Muscle layer of duodenum (tissue), 2 donors: ENCODE results near the gene TRPT1.

Source experiments
- H3K27ac ChIP-seq: one replicate; pipeline ENCODE4 v1.7.0; 2013; ENCODE audit warnings: mild to moderate bottlenecking, low read length
- H3K27me3 ChIP-seq: one replicate; pipeline ENCODE4 v1.7.0; 2013; ENCODE audit warnings: low read depth, mild to moderate bottlenecking, control low read depth, low read length
- H3K36me3 ChIP-seq, 2 donors: one replicate each; pipeline ENCODE4 v1.7.0; 2013; ENCODE audit warnings: low read length in 2 of 2, control low read depth in 1 of 2, mild to moderate bottlenecking in 1 of 2; ENCODE audit not compliant: insufficient read depth in 2 of 2, control insufficient read depth in 1 of 2
- H3K4me1 ChIP-seq, 2 donors: one replicate each; pipeline ENCODE4 v1.7.0; 2013; ENCODE audit warnings: low read length in 2 of 2, mild to moderate bottlenecking in 2 of 2, control low read depth in 1 of 2, moderate library complexity in 1 of 2; ENCODE audit not compliant: insufficient read depth in 2 of 2, control insufficient read depth in 1 of 2
- H3K4me3 ChIP-seq, 2 donors: one replicate each; pipeline ENCODE4 v1.7.0; 2013; ENCODE audit warnings: low read length in 2 of 2, low read depth in 1 of 2, mild to moderate bottlenecking in 1 of 2
- H3K9me3 ChIP-seq, 2 donors: one replicate each; pipeline ENCODE4 v1.7.0; 2013; ENCODE audit warnings: low read length in 2 of 2, control low read depth in 1 of 2, mild to moderate bottlenecking in 1 of 2; ENCODE audit not compliant: control insufficient read depth in 1 of 2
- donor health status: healthy.

Gene TRPT1

GRCh38 chr11:64223001-64223651, 2.9 kb downstream of the TRPT1 start:
- no peak overlapping the region for H3K4me3 ChIP-seq
- H3K27ac ChIP-seq = no peak overlapping the region
- peaks cover 0 to 22% of the 10 kb centered on the region in 2 donors for H3K4me1 ChIP-seq
- H3K36me3 ChIP-seq = peaks cover 3 to 16% of the 10 kb centered on the region in 2 donors
- H3K9me3 ChIP-seq = no peaks in the 10 kb centered on the region
- H3K27me3 ChIP-seq = no peaks in the 10 kb centered on the region

- H3K9me3 ChIP-seq = no peaks in the 10 kb centered on the region
- no peak overlapping the region for H3K27ac ChIP-seq
- peaks cover 3 to 16% of the 10 kb centered on the region in 2 donors for H3K36me3 ChIP-seq
- no peaks in the 10 kb centered on the region for H3K27me3 ChIP-seq
- peaks cover 0 to 20% of the 10 kb centered on the region in 2 donors for H3K4me1 ChIP-seq
- H3K4me3 ChIP-seq = no peak overlapping the region
These were observed 3.4 kb downstream of the TRPT1 start for GRCh38 chr11:64222651-64223000.

- Histone ChIP-seq H3K4me3 (no peak overlapping the region), H3K9me3 (no peaks in the 10 kb centered on the region), H3K27me3 (no peaks in the 10 kb centered on the region), H3K4me1 (peaks cover 0 to 8% of the 10 kb centered on the region in 2 donors), H3K27ac (no peak overlapping the region), H3K36me3 (peaks cover 3 to 16% of the 10 kb centered on the region in 2 donors)
These were observed 5.2 kb downstream of the TRPT1 start for GRCh38 chr11:64220798-64221197.

- H3K4me3 ChIP-seq = no peak overlapping the region
- H3K27me3 ChIP-seq = no peaks in the 10 kb centered on the region
- H3K4me1 ChIP-seq = peaks cover 0 to 4% of the 10 kb centered on the region in 2 donors
- H3K36me3 ChIP-seq = peaks cover 3 to 16% of the 10 kb centered on the region in 2 donors
- H3K27ac ChIP-seq = no peak overlapping the region
- H3K9me3 ChIP-seq = no peaks in the 10 kb centered on the region
These were observed 5.7 kb downstream of the TRPT1 start for GRCh38 chr11:64220271-64220670.

- no peaks in the 10 kb centered on the region for H3K27me3 ChIP-seq
- no peak overlapping the region for H3K27ac ChIP-seq
These were observed 6.2 kb downstream of the TRPT1 start for GRCh38 chr11:64219755-64220154.

GRCh38 chr11:64219354-64219684, 6.7 kb downstream of the TRPT1 start:
- Histone ChIP-seq H3K27ac (no peak overlapping the region), H3K4me3 (no peak overlapping the region), H3K36me3 (peaks cover 3 to 16% of the 10 kb centered on the region in 2 donors), H3K9me3 (no peaks in the 10 kb centered on the region), H3K27me3 (no peaks in the 10 kb centered on the region), H3K4me1 (no peaks in the 10 kb centered on the region)

More at GRCh38 chr11:64219755-64220154, 6.2 kb downstream of the TRPT1 start:
- H3K4me1 ChIP-seq = no peaks in the 10 kb centered on the region
- H3K36me3 ChIP-seq = peaks cover 3 to 16% of the 10 kb centered on the region in 2 donors
- no peak overlapping the region for H3K4me3 ChIP-seq
- H3K9me3 ChIP-seq = no peaks in the 10 kb centered on the region

GRCh38 chr11:64218628-64219353, 7.2 kb downstream of the TRPT1 start:
- no peak overlapping the region for H3K4me3 ChIP-seq
- no peak overlapping the region for H3K27ac ChIP-seq
- H3K9me3 ChIP-seq = no peaks in the 10 kb centered on the region
- H3K27me3 ChIP-seq = no peaks in the 10 kb centered on the region
- no peaks in the 10 kb centered on the region for H3K4me1 ChIP-seq
- peaks cover 3 to 16% of the 10 kb centered on the region in 2 donors for H3K36me3 ChIP-seq

- Histone ChIP-seq H3K9me3 (no peaks in the 10 kb centered on the region), H3K4me3 (no peak overlapping the region), H3K36me3 (peaks cover 3 to 16% of the 10 kb centered on the region in 2 donors), H3K27ac (no peak overlapping the region), H3K4me1 (no peaks in the 10 kb centered on the region), H3K27me3 (no peaks in the 10 kb centered on the region)
These were observed 9.1 kb downstream of the TRPT1 start for GRCh38 chr11:64216879-64217278.

- Histone ChIP-seq H3K4me1 (peaks cover 0 to 5% of the 10 kb centered on the region in 2 donors), H3K9me3 (no peaks in the 10 kb centered on the region), H3K27me3 (no peaks in the 10 kb centered on the region), H3K27ac (no peak overlapping the region), H3K4me3 (no peak overlapping the region), H3K36me3 (peaks cover 0 to 8% of the 10 kb centered on the region in 2 donors)
These were observed 14.7 kb downstream of the TRPT1 start for GRCh38 chr11:64211181-64211872.

GRCh38 chr11:64210301-64211020, 15.5 kb downstream of the TRPT1 start:
- H3K27me3 ChIP-seq = no peaks in the 10 kb centered on the region
- H3K4me3 ChIP-seq = no peak overlapping the region
- H3K27ac ChIP-seq = no peak overlapping the region
- H3K36me3 ChIP-seq = peaks cover 0 to 15% of the 10 kb centered on the region in 2 donors
- no peaks in the 10 kb centered on the region for H3K9me3 ChIP-seq
- peaks cover 0 to 5% of the 10 kb centered on the region in 2 donors for H3K4me1 ChIP-seq

GRCh38 chr11:64209563-64209843, 16.5 kb downstream of the TRPT1 start:
- no peak overlapping the region for H3K4me3 ChIP-seq
- no peak overlapping the region for H3K27ac ChIP-seq
- peaks cover 0 to 17% of the 10 kb centered on the region in 2 donors for H3K36me3 ChIP-seq
- H3K4me1 ChIP-seq = peaks cover 0 to 9% of the 10 kb centered on the region in 2 donors
- no peaks in the 10 kb centered on the region for H3K9me3 ChIP-seq
- no peaks in the 10 kb centered on the region for H3K27me3 ChIP-seq
